ENCODE results near the gene RNASE4.

RNASE4 gene

DNA sequence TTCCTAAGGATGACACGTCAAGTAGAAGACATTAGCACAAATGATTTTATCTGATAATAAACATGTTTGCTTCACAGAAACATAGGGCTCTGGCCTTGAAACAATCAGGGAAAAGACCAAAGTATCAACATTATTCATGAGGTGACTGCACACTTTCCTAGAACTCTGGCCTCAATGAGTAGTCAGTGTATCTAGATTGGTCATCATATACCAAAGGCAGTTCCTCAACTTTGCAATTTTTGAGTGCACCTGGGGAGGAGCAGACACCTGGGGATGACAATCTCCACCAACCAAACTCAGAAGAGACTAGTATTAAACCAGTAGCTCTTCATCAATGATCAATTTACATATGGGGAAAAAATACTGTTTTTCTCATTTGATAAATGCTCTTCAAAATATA, 65.8 kb downstream of the RNASE4 start:
- H3K9me2 ChIP-seq (replicated peaks; ENCODE audit: insufficient read depth, low read length) = no peaks in the 10 kb centered on the region
- no peak for DNase-seq
- H3K4me3 ChIP-seq (ENCODE audit: low read length) = no peak overlapping the region
- TF ChIP-seq EZH2phosphoT487 (IDR thresholded peaks at IDR 0.05; ENCODE audit: low read length) (no peak), EZH2 (optimal IDR thresholded peaks at IDR 0.05; ENCODE audit: low read depth, low read length) (no peak)
- TF ChIP-seq, protein P1, sequence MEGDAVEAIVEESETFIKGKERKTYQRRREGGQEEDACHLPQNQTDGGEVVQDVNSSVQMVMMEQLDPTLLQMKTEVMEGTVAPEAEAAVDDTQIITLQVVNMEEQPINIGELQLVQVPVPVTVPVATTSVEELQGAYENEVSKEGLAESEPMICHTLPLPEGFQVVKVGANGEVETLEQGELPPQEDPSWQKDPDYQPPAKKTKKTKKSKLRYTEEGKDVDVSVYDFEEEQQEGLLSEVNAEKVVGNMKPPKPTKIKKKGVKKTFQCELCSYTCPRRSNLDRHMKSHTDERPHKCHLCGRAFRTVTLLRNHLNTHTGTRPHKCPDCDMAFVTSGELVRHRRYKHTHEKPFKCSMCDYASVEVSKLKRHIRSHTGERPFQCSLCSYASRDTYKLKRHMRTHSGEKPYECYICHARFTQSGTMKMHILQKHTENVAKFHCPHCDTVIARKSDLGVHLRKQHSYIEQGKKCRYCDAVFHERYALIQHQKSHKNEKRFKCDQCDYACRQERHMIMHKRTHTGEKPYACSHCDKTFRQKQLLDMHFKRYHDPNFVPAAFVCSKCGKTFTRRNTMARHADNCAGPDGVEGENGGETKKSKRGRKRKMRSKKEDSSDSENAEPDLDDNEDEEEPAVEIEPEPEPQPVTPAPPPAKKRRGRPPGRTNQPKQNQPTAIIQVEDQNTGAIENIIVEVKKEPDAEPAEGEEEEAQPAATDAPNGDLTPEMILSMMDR (IDR thresholded peaks at IDR 0.05; ENCODE audit: low read length) = no peak
- no peaks in the 10 kb centered on the region for H4K20me1 ChIP-seq (ENCODE audit: insufficient read depth, low read length)
- no peak overlapping the region for H2AFZ ChIP-seq (ENCODE audit: low read length)
- no peaks in the 10 kb centered on the region for H3K79me2 ChIP-seq (ENCODE audit: low read length)
- H3K36me3 ChIP-seq (replicated peaks; ENCODE audit: insufficient read depth, low read length) = no peaks in the 10 kb centered on the region
- no peaks in the 10 kb centered on the region for H3K9me3 ChIP-seq (replicated peaks; ENCODE audit: insufficient read depth, low read length)
- no peaks in the 10 kb centered on the region for H3F3A ChIP-seq (ENCODE audit: insufficient read depth, low read length)
- H3K27ac ChIP-seq (ENCODE audit: low read length) = no peak overlapping the region
- H3K27me3 ChIP-seq (replicated peaks; ENCODE audit: insufficient read depth, low read length) = no peaks in the 10 kb centered on the region
- H3K4me1 ChIP-seq (ENCODE audit: low read length) = no peaks in the 10 kb centered on the region
- H3K9ac ChIP-seq (ENCODE audit: low read length) = no peak overlapping the region
- H3K4me2 ChIP-seq (ENCODE audit: low read depth, low read length) = no peak overlapping the region
